ENCODE data around the gene PAK1. TPM values are rescaled to one million over a fixed set of nuclear protein-coding genes. Genes with fewer than 3 reads are reported as not detected.

The PAK1 gene
- total and polyA plus RNA-seq, 2 of the 8 experiments (the other 6 are each of a cell fraction or from before 2014, with no cell fraction given), result 87.7 to 151 TPM

- Histone ChIP-seq H4K5ac (ENCODE audit: insufficient read length, low read depth, low read length) (no peak overlapping the region), H3K56ac (replicated peaks; ENCODE audit: insufficient read length, low read depth, low read length) (no peak overlapping the region), H3K14ac (ENCODE audit: insufficient read length) (no peak overlapping the region), H3K79me1 (ENCODE audit: low read depth, low read length) (no peaks in the 10 kb centered on the region; the same call in 1 of the 2 replicates), H2AK5ac (ENCODE audit: low read depth, low read length) (no peak overlapping the region), H3K9ac (replicated peaks in 1 of 4; ENCODE audit: extremely low read depth in 1 of 4, low read depth in 3 of 4, low read length in 3 of 4) (no peak overlapping the region), H2BK20ac (ENCODE audit: low read length) (no peak overlapping the region), H3K23ac (ENCODE audit: insufficient read length) (no peak overlapping the region), H3K9me3 (ENCODE audit: insufficient read depth in 2 of 2, low read depth in 1 of 2, low read length in 1 of 2) (no peaks in the 10 kb centered on the region), H3K4me3 (ENCODE audit: extremely low read depth in 1 of 4, insufficient read depth in 2 of 4, low read depth in 3 of 4, low read length in 4 of 4) (no peak overlapping the region), H3K36me3 (ENCODE audit: control insufficient read depth in 2 of 4, insufficient read depth in 4 of 4, low read length in 3 of 4) (peaks cover 0 to 3% (median 0%) of the 10 kb centered on the region in 4 experiments; a peak in 1 of 8 replicates), H3K4me1 (replicated peaks in 1 of 4; ENCODE audit: control insufficient read depth in 3 of 4, insufficient read depth in 4 of 4, low read length in 3 of 4) (peaks cover 0 to 17% (median 8%) of the 10 kb centered on the region in 4 experiments; a peak in 6 of 7 replicates), H2AFZ (ENCODE audit: low read length) (no peak overlapping the region), H4K8ac (ENCODE audit: extremely low read depth, insufficient read depth, low read length) (no peak overlapping the region), H3K23me2 (ENCODE audit: low read depth, low read length) (no peaks in the 10 kb centered on the region), H3K27ac (ENCODE audit: low read depth, low read length) (no peak overlapping the region), H2BK120ac (replicated peaks; ENCODE audit: low read depth, low read length) (no peak overlapping the region), H3K27me3 (replicated peaks in 1 of 4; ENCODE audit: control insufficient read depth in 3 of 4, extremely low read depth in 1 of 4, insufficient read depth in 3 of 4, low read length in 3 of 4) (no peaks in the 10 kb centered on the region), H3K4me2 (ENCODE audit: insufficient read depth in 1 of 2, low read depth in 2 of 2, low read length in 2 of 2) (peak overlapping the region in 1 of 2 experiments; percentile 55; a peak in 1 of 4 replicates), H2BK12ac (ENCODE audit: low read depth, low read length) (no peak overlapping the region), H4K91ac (replicated peaks; ENCODE audit: insufficient read length, low read length) (no peak overlapping the region), H2BK5ac (ENCODE audit: low read depth, low read length) (no peak overlapping the region), H3K18ac (ENCODE audit: extremely low read depth, low read length) (no peak overlapping the region), H4K20me1 (replicated peaks in 1 of 2; ENCODE audit: control insufficient read depth in 1 of 2, insufficient read depth in 2 of 2, low read length in 2 of 2) (no peaks in the 10 kb centered on the region), H2BK15ac (ENCODE audit: low read length) (no peak overlapping the region), H3K79me2 (ENCODE audit: control insufficient read depth in 1 of 2, insufficient read depth in 2 of 2, low read length in 2 of 2) (peaks cover 0 to 86% of the 10 kb centered on the region in 2 experiments; a peak in 3 of 4 replicates), H3K4ac (replicated peaks; ENCODE audit: insufficient read length, low read depth, low read length) (no peak overlapping the region)
- DNase-seq (ENCODE audit: low read depth in 1 of 2, low spot score in 2 of 2) (no peak), FAIRE-seq (no peak)
- ChIA-PET CTCF (ENCODE audit: partially characterized antibody) (interaction anchor here (1.6 kb wide), 1 partner anchor 21 kb away, joined by 9 read pairs; no protein-coding TSS in a partner anchor), POLR2A (ENCODE audit: partially characterized antibody) (interaction anchor here (0.7 to 5.3 kb wide), 3 partner anchors 11 to 93 kb away, joined by 3 to 19 read pairs (median 3); no protein-coding TSS in a partner anchor)
- 68% methylated on average over 1 of the region's 1 CpG; no CpG with 5 or more reads in 1 of the 2 experiments for WGBS, 2 experiments (ENCODE audit: extremely low coverage in 1 of 2, insufficient coverage in 1 of 2, insufficient read length in 1 of 2, insufficient replicate concordance in 2 of 2, low coverage in 1 of 2, low lambda C conversion rate in 2 of 2, missing lambda C conversion rate in 1 of 2)
- TF ChIP-seq ZNF274 (IDR thresholded peaks at IDR 0.05; ENCODE audit: borderline replicate concordance, extremely low read depth, low read length), result no peak
- TF ChIP-seq YY1 (IDR thresholded peaks at IDR 0.05; ENCODE audit: low read depth, low read length), result no peak
- no peak for TF ChIP-seq RAD21 (IDR thresholded peaks at IDR 0.05 in 1 of 2, conservative IDR thresholded peaks at IDR 0.05 in 1 of 2; ENCODE audit: low read depth in 2 of 2, low read length in 2 of 2)
- no peak for TF ChIP-seq SIX5 (IDR thresholded peaks at IDR 0.05; ENCODE audit: low read depth, low read length)
- no peak for TF ChIP-seq E2F6 (IDR thresholded peaks at IDR 0.05)
- no peak for TF ChIP-seq POU5F1 (IDR thresholded peaks at IDR 0.05; ENCODE audit: low read depth, low read length)
- TF ChIP-seq RXRA (IDR thresholded peaks at IDR 0.05; ENCODE audit: insufficient read depth, low read depth, low read length), result no peak
- no peak for TF ChIP-seq NANOG (IDR thresholded peaks at IDR 0.05; ENCODE audit: insufficient read depth, low read depth, low read length, poor library complexity, severe bottlenecking)
- TF ChIP-seq CEBPB (IDR thresholded peaks at IDR 0.05; ENCODE audit: low read depth, low read length), result no peak
- no peak for TF ChIP-seq CHD2 (IDR thresholded peaks at IDR 0.05; ENCODE audit: low read length)
- no peak for TF ChIP-seq SP2 (IDR thresholded peaks at IDR 0.05; ENCODE audit: low read length)
- TF ChIP-seq RNF2 (IDR thresholded peaks at IDR 0.05; ENCODE audit: borderline replicate concordance, low read depth, low read length, missing control alignments, poor library complexity, severe bottlenecking), result no peak
- no peak for TF ChIP-seq TEAD4 (IDR thresholded peaks at IDR 0.05; ENCODE audit: low read depth, low read length)
Observed at GRCh38 chr11:77449784-77450183, 24.1 kb downstream of the PAK1 start.
